Loucy (cell line): Measurements from ENCODE around the gene IL18BP.

Experiments used
- H2AFZ ChIP-seq: fragments of 200-600 bp; sonication (generic); 2 replicates; pipeline ENCODE4 v1.6.0; 2016; ENCODE audit warnings: antibody characterized with exemption, mild to moderate bottlenecking, low read length, moderate library complexity
- H3F3A ChIP-seq: fragments of 200-600 bp; 2 replicates; pipeline ENCODE4 v1.6.0; 2016; ENCODE audit warnings: antibody characterized with exemption, low read depth, mild to moderate bottlenecking
- H3K27me3 ChIP-seq: fragments of 200-600 bp; sonication (generic); 2 replicates; pipeline ENCODE4 v1.6.1; 2014; ENCODE audit warnings: low read length, mild to moderate bottlenecking; ENCODE audit not compliant: insufficient read depth, poor library complexity, severe bottlenecking
- H3K36me3 ChIP-seq: fragments of 200-600 bp; sonication (generic); 2 replicates; pipeline ENCODE4 v1.6.1; 2016; ENCODE audit warnings: low read length; ENCODE audit not compliant: insufficient read depth
- H3K4me1 ChIP-seq: fragments of 200-600 bp; sonication (generic); 2 replicates; pipeline ENCODE4 v1.5.1; 2014; ENCODE audit warnings: low read length, mild to moderate bottlenecking; ENCODE audit not compliant: insufficient read depth, poor library complexity, severe bottlenecking
- H3K4me2 ChIP-seq: fragments of 200-600 bp; sonication (generic); 2 replicates; pipeline ENCODE4 v1.6.0; 2014; ENCODE audit warnings: antibody characterized with exemption, low read length, low read depth, mild to moderate bottlenecking; ENCODE audit not compliant: poor library complexity, severe bottlenecking
- H3K4me3 ChIP-seq: fragments of 200-600 bp; sonication (generic); 2 replicates; pipeline ENCODE4 v1.5.1; 2014; ENCODE audit warnings: low read length, mild to moderate bottlenecking, mixed read lengths; ENCODE audit not compliant: poor library complexity, severe bottlenecking
- H3K79me2 ChIP-seq: fragments of 200-600 bp; sonication (generic); 2 replicates; pipeline ENCODE4 v1.6.1; 2014; ENCODE audit warnings: low read length; ENCODE audit not compliant: insufficient read depth
- H3K9ac ChIP-seq: fragments of 200-600 bp; sonication (generic); 2 replicates; pipeline ENCODE4 v1.6.0; 2014; ENCODE audit warnings: mild to moderate bottlenecking, low read depth, low read length, moderate library complexity; ENCODE audit not compliant: poor library complexity, severe bottlenecking
- H3K9me2 ChIP-seq: fragments of 200-600 bp; sonication (generic); replicated peaks from 2 replicates; pipeline ENCODE4 v1.6.1; 2016; ENCODE audit warnings: low read depth, low read length, mixed read lengths
- H3K9me3 ChIP-seq: fragments of 200-600 bp; sonication (generic); 2 replicates; pipeline ENCODE4 v1.6.1; 2014; ENCODE audit warnings: mild to moderate bottlenecking, antibody characterized with exemption, low read length, low read depth; ENCODE audit not compliant: insufficient read depth
- H4K20me1 ChIP-seq: fragments of 200-600 bp; sonication (generic); 2 replicates; pipeline ENCODE4 v1.6.0; 2014; ENCODE audit warnings: antibody characterized with exemption, low read length, mild to moderate bottlenecking; ENCODE audit not compliant: insufficient read depth, poor library complexity, severe bottlenecking
- EZH2phosphoT487 ChIP-seq: fragments of 200-600 bp; IDR thresholded peaks from 2 replicates; pipeline ENCODE4 v1.6.1; 2018; ENCODE audit warnings: antibody characterized with exemption, mild to moderate bottlenecking, moderate library complexity, borderline replicate concordance
- TF ChIP-seq, protein P1 (sequence below): fragments of 200-600 bp; sonication (generic); conservative IDR thresholded peaks from 2 replicates; pipeline ENCODE4 v1.5.1; 2014; ENCODE audit warnings: mild to moderate bottlenecking, antibody characterized with exemption, low read length

IL18BP gene

GRCh38 chr11:71998649-71999310 lies at the start of gene IL18BP:
Gene IL18BP (plus strand): TSS chr11:71998909. CDS start chr11:71999985, 1,076 bp downstream.
- Histone ChIP-seq H2AFZ (no peak within 1 kb of the TSS), H4K20me1 (no peaks in the 10 kb centered on the region), H3K4me1 (peaks cover 7% of the 10 kb centered on the region), H3K9me2 (no peaks in the 10 kb centered on the region), H3K79me2 (no peaks in the 10 kb centered on the region), H3K9ac (peak within 1 kb of the TSS; percentile 25), H3K27me3 (no peaks in the 10 kb centered on the region), H3K9me3 (no peaks in the 10 kb centered on the region), H3K4me2 (peak within 1 kb of the TSS; percentile 56), H3K36me3 (peaks cover 33% of the 10 kb centered on the region; the same call in 1 of the 2 replicates), H3K4me3 (peak within 1 kb of the TSS; percentile 56), H3F3A (no peaks in the 10 kb centered on the region)
- TF ChIP-seq, protein P1, sequence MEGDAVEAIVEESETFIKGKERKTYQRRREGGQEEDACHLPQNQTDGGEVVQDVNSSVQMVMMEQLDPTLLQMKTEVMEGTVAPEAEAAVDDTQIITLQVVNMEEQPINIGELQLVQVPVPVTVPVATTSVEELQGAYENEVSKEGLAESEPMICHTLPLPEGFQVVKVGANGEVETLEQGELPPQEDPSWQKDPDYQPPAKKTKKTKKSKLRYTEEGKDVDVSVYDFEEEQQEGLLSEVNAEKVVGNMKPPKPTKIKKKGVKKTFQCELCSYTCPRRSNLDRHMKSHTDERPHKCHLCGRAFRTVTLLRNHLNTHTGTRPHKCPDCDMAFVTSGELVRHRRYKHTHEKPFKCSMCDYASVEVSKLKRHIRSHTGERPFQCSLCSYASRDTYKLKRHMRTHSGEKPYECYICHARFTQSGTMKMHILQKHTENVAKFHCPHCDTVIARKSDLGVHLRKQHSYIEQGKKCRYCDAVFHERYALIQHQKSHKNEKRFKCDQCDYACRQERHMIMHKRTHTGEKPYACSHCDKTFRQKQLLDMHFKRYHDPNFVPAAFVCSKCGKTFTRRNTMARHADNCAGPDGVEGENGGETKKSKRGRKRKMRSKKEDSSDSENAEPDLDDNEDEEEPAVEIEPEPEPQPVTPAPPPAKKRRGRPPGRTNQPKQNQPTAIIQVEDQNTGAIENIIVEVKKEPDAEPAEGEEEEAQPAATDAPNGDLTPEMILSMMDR = no peak
- no peak for TF ChIP-seq EZH2phosphoT487

GRCh38 chr11:71949034-71949433 lies 49.7 kb upstream of the IL18BP start:
- no peaks in the 10 kb centered on the region for H3F3A ChIP-seq
- no peaks in the 10 kb centered on the region for H3K9me3 ChIP-seq
- H3K36me3 ChIP-seq = peaks cover 5% of the 10 kb centered on the region; the same call in 1 of the 2 replicates
- no peak overlapping the region for H3K9ac ChIP-seq
- no peaks in the 10 kb centered on the region for H3K4me1 ChIP-seq
- H3K4me2 ChIP-seq = no peak overlapping the region
- no peaks in the 10 kb centered on the region for H3K9me2 ChIP-seq
- no peak overlapping the region for H3K4me3 ChIP-seq
- peaks cover 60% of the 10 kb centered on the region for H3K79me2 ChIP-seq
- TF ChIP-seq, protein P1 = no peak
- TF ChIP-seq EZH2phosphoT487 = no peak
- no peak overlapping the region for H2AFZ ChIP-seq
- peaks cover 5% of the 10 kb centered on the region for H4K20me1 ChIP-seq
- H3K27me3 ChIP-seq = no peaks in the 10 kb centered on the region

DNA sequence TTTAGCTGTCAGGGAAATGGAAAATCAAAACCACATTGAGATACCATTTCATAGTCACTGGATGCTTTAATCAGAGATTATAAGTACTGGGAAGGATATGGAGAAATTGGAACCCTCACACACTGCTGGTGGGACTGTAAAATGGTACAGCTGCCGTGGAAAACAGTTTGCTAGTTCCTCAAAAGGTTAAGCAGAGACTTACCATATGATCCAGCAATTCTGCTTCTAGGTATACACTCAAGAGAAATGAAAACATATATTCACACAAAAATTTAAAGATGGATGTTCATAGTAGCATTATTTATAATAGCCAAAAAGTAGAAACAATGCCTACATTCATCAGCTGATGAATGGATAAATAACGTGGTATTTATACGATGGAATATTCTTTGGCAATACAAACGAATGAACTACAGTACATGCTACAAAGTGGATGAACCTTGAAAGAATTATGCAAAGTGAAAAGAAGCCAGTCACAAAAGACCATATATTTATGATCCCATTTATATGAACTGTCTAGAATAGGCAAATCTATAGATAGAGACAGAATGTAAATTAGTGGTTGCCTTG lies 46.9 kb upstream of the IL18BP start:
- Histone ChIP-seq H2AFZ (no peak overlapping the region), H4K20me1 (peaks cover 5% of the 10 kb centered on the region), H3K9ac (no peak overlapping the region), H3K9me3 (no peaks in the 10 kb centered on the region), H3K9me2 (no peaks in the 10 kb centered on the region), H3K4me3 (no peak overlapping the region), H3K27me3 (no peaks in the 10 kb centered on the region), H3K4me2 (no peak overlapping the region), H3K79me2 (peaks cover 68% of the 10 kb centered on the region), H3K4me1 (no peaks in the 10 kb centered on the region), H3K36me3 (no peaks in the 10 kb centered on the region; the same call in 1 of the 2 replicates), H3F3A (no peaks in the 10 kb centered on the region)
- TF ChIP-seq EZH2phosphoT487 = no peak
- TF ChIP-seq, protein P1 = no peak
